AG04449 (cell line): Measurements from ENCODE around the gene B3GALNT2.

Experiments
- CTCF ChIA-PET: fragments of 350-600 bp; formaldehyde crosslinking; extraction: SDS; loops from one replicate; lab custom pipeline; 2021; ENCODE audit warnings: antibody characterized with exemption; lab: Yijun Ruan, JAX
- POLR2A ChIA-PET: fragments of 400-600, 350-600 bp; formaldehyde crosslinking; extraction: SDS; loops from one replicate; lab custom pipeline; 2020; ENCODE audit warnings: antibody characterized with exemption, inconsistent platforms; lab: Yijun Ruan, JAX
- DNase-seq: peaks from one replicate; pipeline ENCODE4 v3.0.0-alpha.2; 2010; ENCODE audit warnings: low read depth, low spot score
- H3K4me3 ChIP-seq: 2 replicates; pipeline ENCODE4 v1.5.1; 2011; ENCODE audit warnings: low read depth, mild to moderate bottlenecking, control low read depth, low read length
- TF ChIP-seq, protein P1 (sequence below): IDR thresholded peaks from one replicate; pipeline ENCODE4 v1.5.1; 2011; ENCODE audit warnings: mild to moderate bottlenecking, moderate library complexity, low read length, control low read depth, inconsistent platforms; ENCODE audit not compliant: insufficient read depth; ENCODE audit errors: missing control alignments

B3GALNT2 gene

DNA sequence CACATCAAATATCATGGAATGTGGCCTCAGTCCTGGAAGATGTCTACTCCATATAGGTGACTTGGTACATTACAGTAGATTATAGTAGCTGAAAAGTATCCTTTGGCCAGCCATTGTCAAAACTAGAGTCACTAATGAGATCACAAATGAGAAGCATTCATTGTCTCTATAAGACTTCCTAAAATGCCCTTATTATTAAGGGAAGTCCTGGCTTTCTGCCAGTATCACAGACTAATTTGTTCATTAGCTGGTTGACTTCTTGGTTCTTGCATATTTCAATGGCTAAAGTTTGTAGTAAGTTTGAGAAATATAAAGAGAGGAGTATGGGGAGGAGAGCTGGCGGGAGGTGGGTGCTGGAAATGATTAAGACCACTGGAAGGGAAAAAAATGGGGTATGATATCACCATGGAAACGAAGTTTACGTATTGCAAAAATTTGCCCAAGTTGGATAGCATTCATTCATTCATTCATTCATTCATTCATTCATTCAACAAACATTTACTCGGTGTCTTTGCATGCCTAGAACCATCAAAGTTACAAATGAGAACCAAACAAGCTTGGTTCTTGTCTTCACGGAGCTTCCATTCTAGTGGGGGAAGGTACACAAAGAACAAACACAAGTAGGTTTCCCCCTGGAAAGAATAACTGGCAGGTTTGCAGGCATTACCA is 11.7 kb upstream of the B3GALNT2 start:
- TF ChIP-seq, protein P1, sequence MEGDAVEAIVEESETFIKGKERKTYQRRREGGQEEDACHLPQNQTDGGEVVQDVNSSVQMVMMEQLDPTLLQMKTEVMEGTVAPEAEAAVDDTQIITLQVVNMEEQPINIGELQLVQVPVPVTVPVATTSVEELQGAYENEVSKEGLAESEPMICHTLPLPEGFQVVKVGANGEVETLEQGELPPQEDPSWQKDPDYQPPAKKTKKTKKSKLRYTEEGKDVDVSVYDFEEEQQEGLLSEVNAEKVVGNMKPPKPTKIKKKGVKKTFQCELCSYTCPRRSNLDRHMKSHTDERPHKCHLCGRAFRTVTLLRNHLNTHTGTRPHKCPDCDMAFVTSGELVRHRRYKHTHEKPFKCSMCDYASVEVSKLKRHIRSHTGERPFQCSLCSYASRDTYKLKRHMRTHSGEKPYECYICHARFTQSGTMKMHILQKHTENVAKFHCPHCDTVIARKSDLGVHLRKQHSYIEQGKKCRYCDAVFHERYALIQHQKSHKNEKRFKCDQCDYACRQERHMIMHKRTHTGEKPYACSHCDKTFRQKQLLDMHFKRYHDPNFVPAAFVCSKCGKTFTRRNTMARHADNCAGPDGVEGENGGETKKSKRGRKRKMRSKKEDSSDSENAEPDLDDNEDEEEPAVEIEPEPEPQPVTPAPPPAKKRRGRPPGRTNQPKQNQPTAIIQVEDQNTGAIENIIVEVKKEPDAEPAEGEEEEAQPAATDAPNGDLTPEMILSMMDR, result no peak
- no peak for DNase-seq
- CTCF ChIA-PET, result interaction anchor here (1.3 to 7.3 kb wide), 7 partner anchors 10 to 475 kb away, joined by 3 to 116 read pairs (median 7); partner anchors contain the start of gene B3GALNT2
- no peak overlapping the region for H3K4me3 ChIP-seq
- POLR2A ChIA-PET, result no interaction called here

DNA sequence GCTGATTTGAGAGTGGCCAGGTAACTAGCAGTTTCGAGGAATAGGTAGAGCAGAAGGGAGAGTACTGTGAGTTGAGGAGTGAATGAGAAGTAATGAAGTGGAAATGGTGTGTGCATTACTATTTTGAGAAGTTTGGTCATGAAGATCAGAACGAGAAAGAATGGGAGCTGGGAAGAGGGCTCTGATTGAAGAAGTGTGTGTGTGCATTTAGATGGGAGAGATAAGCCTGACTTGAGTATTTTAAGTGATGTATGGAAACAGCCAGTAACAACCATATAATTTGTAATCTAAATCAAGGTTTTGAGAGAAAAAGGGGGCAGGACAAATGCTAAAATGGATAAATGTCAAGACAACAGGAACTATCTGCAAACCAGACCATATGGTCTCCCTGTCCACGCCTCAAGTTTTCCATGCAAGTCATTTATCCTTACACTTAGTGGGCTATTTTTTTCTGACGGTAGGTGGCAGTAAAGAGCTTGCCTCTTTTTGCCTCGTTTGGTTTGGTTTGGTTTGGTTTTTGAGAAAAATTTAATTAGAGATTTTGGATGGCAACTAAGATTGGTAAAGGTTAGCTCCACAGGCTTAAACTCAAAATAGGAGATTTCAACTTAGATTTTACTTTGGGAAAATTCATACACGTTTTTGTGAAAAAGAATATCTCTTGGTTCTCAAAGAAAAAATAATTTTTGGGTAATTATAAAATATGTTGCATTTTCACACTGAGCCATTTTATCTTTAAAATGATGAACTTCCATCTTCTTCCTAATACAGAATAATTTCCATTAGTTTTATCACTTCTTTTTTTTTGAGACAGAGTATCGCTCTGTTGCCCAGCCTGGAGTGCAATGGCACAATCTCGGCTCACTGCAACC is 9.5 kb upstream of the B3GALNT2 start:
- TF ChIP-seq, protein P1, result peak; percentile 63
- CTCF ChIA-PET, result interaction anchor here (0.6 to 7.3 kb wide), 50 partner anchors 8 to 461 kb away, joined by 3 to 116 read pairs (median 4); partner anchors contain the start of gene B3GALNT2
- POLR2A ChIA-PET, result no interaction called here
- H3K4me3 ChIP-seq, result no peak overlapping the region
- no peak for DNase-seq

DNA sequence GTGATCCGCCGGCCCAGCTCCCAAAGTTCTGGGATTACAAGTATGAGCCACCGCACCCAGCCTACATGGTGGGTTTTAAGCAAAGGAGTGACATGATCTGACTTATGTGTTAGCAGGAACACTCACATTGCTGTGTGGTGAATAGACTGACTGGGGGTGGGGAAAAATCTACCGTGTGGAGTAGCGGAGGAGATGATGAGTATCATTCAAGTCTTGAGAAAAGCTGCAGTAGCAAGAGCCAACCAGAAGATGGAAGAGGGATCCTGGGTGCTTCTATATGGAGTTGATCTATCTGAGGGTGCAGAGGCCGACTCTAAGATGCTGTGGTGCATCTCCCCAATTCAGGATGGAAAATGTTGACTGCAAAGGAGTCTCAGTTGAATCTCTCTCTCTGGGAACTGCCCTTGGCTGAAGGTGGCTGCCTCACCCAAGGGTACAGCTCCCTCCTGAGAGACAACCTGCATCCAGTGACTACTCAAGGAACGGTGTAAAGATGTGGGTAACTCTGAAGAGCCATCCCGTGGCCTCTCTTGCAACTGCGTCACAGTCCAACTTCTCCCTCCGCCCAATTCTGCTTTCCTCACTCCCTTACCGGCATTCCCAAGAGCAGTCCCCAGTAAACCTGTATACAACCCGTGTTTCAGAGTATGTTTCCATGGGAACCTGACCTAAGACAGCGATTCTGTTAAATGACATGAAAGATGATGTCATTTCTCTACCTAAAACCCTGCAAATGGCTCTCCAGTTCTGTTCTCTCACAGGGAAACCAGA is 7.4 kb upstream of the B3GALNT2 start:
- TF ChIP-seq, protein P1, result no peak
- no peak for DNase-seq
- no peak overlapping the region for H3K4me3 ChIP-seq
- CTCF ChIA-PET, result interaction anchor here (0.6 to 3.1 kb wide), 16 partner anchors 9 to 460 kb away, joined by 3 to 28 read pairs (median 4); no protein-coding TSS in a partner anchor
- POLR2A ChIA-PET, result no interaction called here

DNA sequence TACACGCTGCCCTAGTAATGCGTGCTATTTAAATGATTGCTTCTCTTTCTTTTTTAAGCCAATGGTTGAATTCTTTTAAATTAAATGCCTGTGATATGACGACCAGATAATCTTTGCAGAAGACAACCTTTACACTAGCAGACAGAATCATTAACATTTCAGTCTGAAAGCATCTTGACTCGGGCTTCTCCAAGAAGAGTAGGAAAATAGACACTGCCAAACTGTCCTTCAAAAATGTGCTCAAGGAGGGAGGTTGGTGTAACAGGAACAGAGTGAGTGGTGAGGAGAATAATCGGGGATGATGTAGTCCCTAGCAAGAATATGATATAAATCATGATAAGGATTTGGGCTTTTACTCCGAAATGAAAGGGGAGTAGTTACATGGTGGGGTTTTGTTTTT is 6.6 kb upstream of the B3GALNT2 start:
- no peak for DNase-seq
- ChIA-PET CTCF (interaction anchor here (0.9 to 3.1 kb wide), 8 partner anchors 17 to 461 kb away, joined by 3 to 28 read pairs (median 6); no protein-coding TSS in a partner anchor), POLR2A (no interaction called here)
- TF ChIP-seq, protein P1, result no peak
- H3K4me3 ChIP-seq, result no peak overlapping the region

DNA sequence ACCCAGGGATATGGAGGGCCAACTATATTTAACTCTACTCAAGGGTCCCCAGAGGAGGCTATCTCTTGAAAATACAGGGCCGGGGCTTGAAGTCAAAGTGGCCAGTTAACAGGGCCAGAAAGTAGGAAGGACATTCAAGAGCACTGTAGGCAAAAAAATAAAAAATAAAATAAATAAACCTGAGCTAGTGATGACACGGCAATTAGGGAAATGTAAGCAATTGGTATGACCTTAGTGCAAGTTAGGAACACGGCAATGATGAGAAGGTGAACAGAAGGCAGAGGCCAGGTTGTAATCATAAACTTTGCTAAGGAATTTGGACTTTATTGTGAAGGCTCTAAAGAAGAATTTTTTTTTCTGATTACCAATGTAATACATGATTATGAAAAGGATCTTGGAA is 3.4 kb upstream of the B3GALNT2 start:
- H3K4me3 ChIP-seq, result no peak overlapping the region
- no peak for DNase-seq
- CTCF ChIA-PET, result interaction anchor here (2.0 to 4.4 kb wide), 2 partner anchors 9 to 277 kb away, joined by 8 to 64 read pairs; no protein-coding TSS in a partner anchor
- TF ChIP-seq, protein P1, result no peak
- POLR2A ChIA-PET, result no interaction called here
